SW 1271 (cell line): ENCODE data around the gene PPP4R1.

Source experiments
- DNase-seq, 2 experiments: peaks; one replicate each; lab custom pipeline; 2025; lab: John Stamatoyannopoulos, UW

The PPP4R1 gene

DNA sequence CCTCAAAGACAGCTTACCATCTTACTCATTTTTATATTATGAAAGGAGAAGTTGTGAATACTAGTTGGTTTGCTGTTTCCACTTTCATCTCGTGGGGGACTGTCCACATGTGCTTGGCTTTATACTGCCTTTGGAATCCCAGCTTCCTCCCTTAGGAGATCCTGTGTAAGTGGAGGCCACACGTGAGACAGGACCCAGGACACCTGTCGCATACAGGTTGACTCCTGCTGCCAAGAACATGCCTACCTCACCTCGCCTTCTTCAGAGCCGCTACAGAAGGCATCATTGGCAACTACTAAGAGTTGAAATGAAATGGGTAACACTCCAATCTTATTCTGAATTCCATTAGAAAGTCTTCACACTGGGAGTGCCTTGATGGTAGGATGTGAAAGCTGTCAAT, 69.3 kb downstream of the PPP4R1 start:
- DNase-seq: no peak

DNA sequence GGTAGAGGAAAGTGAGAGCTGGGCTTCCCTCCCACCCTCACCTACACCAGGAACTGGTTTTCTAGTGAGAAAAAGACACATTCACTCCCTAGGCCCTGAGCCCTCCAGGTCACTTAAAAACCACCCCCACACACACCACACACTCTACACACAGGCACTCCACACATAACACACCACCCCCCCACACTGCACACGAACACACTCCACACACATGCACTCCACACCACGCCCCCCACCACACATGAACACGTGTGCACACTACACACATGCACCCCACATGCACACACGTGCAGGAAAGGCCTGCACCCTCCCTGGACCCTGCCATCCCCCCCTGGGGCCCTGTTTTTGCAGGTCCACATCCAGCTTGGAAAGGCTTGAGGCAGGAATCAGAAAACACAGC, 71.4 kb downstream of the PPP4R1 start:
- DNase-seq: no peak

DNA sequence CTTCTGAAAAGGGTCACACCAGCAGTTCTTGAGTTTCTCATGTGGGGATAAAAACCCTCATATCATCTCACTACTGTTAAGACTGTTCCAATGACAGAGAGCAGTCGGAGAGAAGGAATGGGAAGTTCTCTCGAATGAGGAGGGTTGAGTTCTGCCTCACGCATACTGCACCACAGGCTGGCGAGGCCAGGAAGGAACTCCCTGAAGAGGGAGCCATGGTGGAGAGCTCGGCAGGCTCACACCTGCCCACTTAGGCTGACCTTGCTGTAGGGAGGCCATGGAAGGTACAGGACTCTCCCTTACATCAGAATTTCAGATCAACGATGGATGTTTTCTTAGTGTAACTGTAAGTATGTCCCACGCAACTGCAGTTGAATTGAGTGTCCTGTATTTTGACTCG, 74.4 kb downstream of the PPP4R1 start:
- DNase-seq: no peak

DNA sequence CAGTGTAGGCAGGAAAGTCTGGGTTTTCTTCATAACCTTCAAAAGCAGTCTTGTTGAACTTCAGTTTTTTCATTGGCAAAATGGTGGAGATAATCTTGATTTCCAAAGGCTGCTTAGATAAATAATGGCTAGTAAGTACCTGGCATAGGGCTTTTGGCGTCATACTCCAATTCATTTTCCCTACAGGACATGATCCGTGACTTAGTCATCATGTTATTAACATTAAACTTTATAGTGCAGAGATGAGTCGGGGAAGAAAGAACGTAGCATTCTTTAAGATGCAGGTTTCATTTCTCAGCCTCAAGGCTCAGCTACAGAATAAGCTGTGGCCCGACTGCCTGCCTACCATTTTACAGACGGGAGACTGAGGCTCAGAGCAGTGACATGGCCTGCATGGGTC, 75.1 kb downstream of the PPP4R1 start:
- DNase-seq: no peak

DNA sequence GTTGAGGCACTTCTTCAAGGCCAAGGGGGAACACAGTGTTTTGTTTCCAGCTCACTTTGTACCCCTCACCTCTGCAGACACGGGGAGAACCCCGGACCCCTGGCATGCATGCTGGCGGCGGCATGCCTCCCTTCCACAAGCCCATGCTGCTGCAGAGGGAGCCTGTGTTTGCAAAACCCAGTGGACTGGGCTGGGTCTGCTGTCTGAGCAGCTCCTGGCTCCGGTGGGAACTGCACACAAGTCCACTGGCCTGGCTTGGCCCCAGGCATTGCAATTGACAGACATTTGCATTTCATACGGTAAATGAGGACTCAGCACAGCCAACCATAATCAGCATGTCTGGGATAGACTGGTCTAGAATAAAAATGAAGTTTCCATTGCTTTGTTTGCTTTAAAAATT, 76.7 kb downstream of the PPP4R1 start:
- no peak for DNase-seq

GRCh38 chr18:9536354-9537152, 77.8 kb downstream of the PPP4R1 start:
- DNase-seq: no peak

DNA sequence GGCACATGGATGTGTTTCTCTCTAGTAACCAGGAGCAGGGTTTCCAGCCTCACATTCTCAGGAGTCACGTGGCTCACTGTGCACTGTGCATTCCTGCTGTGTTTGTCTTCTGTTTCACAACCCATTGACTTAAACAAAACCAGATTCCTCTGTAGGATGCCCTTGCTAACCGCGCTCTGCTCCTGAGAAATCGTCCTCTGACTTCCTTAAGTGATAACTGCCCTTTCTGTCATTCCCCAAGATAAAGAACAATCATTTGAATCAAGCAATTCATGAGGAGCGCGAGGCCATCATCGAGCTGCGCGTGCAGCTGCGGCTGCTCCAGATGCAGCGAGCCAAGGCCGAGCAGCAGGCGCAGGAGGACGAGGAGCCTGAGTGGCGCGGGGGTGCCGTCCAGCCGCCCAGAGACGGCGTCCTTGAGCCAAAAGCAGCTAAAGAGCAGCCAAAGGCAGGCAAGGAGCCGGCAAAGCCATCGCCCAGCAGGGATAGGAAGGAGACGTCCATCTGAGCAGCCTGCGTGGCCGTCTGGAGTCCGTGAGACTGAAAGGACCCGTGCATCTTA, 78.8 kb downstream of the PPP4R1 start:
- DNase-seq: no peak

GRCh38 chr18:9534844-9535243, 79.5 kb downstream of the PPP4R1 start:
- no peak for DNase-seq

- no peak for DNase-seq
Measured at GRCh38 chr18:9531791-9532410, 82.5 kb downstream of the PPP4R1 start.

- no peak for DNase-seq
Measured at GRCh38 chr18:9530226-9531009, 83.9 kb downstream of the PPP4R1 start.

DNA sequence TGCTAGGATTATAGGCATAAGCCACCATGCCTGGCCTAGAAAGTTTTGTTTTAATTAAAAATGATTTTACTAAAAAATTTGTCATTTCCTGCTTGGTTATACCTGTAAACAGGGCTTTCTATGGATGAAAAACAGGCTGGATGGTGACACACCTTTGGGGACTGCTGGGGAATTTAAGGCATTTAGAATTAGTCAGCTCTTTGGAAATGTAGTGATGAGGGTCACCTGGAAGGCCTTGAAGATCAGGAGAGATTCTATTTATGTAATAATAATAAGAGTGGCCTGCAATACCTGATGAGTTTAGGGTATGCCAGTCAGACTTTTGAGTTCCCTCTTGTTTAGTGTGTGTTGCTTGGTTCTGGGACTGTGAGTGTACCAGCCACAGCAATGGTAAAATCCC, 87.9 kb downstream of the PPP4R1 start:
- no peak for DNase-seq

- DNase-seq: no peak
Measured at GRCh38 chr18:9522952-9523351, 91.4 kb downstream of the PPP4R1 start.

GRCh38 chr18:9521770-9522169, 92.6 kb downstream of the PPP4R1 start:
- DNase-seq: no peak

GRCh38 chr18:9520666-9521065, 93.7 kb downstream of the PPP4R1 start:
- no peak for DNase-seq

DNA sequence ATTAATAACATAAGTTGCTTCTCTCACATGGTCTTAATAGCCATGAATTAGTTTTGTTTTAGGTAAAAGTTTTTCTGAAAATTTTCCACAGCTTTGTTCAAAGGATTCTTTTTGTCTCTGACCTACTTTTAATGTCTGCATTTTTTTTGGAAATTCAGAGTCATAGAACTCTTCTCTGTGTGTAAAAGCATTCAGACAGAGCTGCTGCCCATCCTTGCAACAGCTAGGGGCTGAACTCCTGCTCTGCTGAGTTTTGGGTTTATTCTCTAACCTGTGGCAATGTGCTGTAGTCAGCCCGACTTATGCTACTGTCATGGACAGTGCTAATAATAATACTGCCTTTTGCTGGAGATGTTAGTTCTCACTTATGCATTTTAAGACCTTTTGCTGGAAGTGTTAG, 95.0 kb downstream of the PPP4R1 start:
- DNase-seq: no peak

DNA sequence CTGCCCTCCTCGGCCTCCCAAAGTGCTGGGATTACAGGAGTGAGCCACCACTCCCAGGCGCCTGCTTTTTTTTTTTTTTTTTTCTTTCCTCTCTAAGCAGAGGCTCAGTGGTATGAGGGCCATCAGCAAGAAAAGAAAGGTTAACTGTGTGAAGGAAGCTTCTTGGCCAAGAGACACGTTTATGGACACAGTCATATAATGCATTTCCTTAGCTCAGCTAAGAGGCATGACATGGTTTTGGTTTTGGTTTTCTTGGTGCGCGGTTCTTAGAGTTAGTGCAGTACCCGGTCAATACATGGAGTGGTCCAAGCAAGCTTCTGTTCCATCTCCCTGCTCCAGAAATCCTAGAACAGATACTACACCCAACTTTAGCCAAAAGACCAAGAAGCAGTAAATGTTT, 96.5 kb downstream of the PPP4R1 start:
- no peak for DNase-seq

DNA sequence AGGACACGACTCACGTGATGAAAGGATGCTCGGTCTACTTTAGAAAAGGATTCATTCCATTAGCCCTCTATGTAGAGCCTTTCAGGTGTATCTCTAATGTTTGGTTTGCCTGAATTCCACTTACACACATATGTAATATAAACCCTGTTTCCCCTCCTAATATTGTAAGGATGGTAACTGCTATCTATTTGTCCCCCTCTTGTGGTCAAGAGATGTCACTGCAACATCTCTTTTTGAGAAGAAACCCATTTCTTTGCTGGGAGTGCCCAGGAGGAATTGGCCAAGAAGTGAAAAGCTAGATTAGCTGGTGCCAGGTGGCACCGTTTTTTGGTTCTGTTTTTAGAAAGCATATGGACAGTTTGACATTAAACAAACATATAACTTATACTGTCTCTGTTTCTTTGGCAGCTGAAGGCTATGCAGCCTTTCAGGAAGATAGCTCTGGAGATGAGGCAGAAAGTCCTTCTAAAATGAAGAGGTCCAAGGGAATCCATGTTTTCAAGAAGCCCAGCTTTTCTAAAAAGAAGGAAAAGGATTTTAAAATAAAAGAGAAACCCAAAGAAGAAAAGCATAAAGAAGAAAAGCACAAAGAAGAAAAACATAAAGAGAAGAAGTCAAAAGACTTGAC, 97.8 kb downstream of the PPP4R1 start:
- DNase-seq: peak in 1 of 2 experiments; percentile 41

DNA sequence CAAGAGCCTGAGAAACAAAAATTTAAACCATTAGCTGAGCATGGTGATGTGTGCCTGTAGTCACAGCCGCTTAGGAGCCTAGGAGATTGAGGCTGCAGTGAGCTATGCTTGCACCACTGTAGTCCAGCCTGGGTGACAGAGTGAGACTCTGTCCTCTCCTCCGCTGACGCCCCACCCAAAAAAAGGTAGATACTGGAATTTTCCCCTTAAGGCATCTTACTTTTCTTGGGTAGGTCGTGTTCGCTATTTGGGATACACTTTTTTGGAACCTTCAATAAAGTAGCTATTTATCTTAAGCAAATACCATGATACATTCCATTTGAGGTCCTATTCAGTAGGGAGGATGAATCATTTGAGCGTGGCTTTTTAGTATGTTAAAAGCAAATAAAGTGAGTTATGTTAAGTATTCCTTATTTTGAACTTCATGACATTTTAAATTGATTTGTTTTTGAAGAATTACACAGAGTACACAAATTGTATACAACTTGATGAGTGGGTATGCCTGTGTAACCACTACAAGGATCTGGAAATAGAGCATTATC, 100.3 kb downstream of the PPP4R1 start:
- DNase-seq: no peak

DNA sequence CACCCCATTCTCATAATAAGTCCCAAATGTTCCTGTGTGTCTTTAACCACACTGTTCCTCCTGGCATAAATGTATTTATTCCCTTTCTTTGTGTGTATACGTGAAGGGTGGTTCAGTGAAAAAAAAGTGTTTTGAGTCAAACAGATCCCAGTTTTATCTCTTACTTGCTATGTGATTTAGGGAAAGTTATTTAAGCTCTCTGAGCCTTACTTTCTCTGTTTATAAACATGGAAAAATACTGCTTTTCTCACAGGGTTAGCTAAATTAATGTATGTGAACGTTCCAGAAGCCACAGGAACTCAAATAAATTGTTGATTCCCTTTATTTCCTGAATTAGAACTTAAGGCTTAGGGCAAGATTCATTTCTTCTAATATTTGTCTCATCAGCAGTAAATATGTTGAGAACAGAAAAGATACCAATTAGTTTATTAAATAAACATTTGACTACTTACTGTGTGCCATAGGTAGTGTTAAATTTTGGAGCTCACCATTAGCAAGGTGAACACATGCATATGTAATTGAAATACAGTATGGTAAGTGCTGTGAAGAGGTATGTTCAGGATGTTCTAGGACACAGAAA, 105.8 kb downstream of the PPP4R1 start:
- DNase-seq: no peak

DNA sequence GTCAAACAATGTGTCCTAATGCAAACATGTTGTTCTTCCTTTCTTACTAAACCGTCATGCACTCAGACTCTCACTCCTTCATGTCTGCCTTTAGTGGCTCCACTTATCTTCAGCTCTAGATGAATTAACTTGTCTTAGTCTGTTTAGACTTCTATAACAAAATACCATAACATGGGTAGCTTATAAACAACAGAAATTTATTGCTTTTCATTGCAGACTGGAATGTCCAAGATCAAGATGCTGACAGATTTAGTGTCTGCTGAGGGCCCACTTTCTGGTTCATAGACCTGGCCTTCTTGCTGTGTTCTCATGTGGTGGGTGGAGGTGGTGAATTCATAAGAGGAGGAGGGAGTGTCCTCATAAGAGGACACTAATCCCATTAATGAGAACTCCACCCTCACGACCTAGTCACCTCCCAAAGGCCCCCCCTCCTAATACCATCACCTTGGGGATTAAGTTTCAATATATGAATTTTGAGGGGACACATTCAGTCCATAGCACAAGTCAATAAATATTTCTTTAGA, 106.7 kb downstream of the PPP4R1 start:
- DNase-seq: no peak
